Effector memory CD8-positive, alpha-beta T cell (primary cell): ENCODE data around the gene MED25.

ENCODE experiments used
- ATAC-seq: fragments of 150-1000 bp; cut with Tn5 transposase; replicated peaks from 2 replicates; pipeline ENCODE4 v1.10.0; 2021; ENCODE audit warnings: mild to moderate bottlenecking, moderate library complexity
- DNase-seq, 3 experiments: peaks; one replicate each; pipeline ENCODE4 v3.0.0; 2021
- H3K27ac Mint-ChIP-seq, 2 donors: one replicate each; pipeline ENCODE4 v1.8.0; 2022; ENCODE audit warnings: mild to moderate bottlenecking in 2 of 2, mixed read lengths in 2 of 2, moderate library complexity in 2 of 2
- H3K27me3 Mint-ChIP-seq, 2 donors: one replicate each; pipeline ENCODE4 v1.8.0; 2022; ENCODE audit warnings: mixed read lengths in 2 of 2
- H3K36me3 Mint-ChIP-seq: one replicate; pipeline ENCODE4 v1.8.0; 2022; ENCODE audit warnings: mild to moderate bottlenecking, moderate library complexity, mixed read lengths; ENCODE audit not compliant: insufficient read depth
- H3K4me1 Mint-ChIP-seq, 2 donors: one replicate each; pipeline ENCODE4 v1.8.0; 2022; ENCODE audit warnings: low read depth in 2 of 2, mixed read lengths in 2 of 2
- H3K4me3 Mint-ChIP-seq, 2 donors: one replicate each; pipeline ENCODE4 v1.8.0; 2022; ENCODE audit warnings: mild to moderate bottlenecking in 2 of 2, mixed read lengths in 2 of 2, moderate library complexity in 2 of 2
- H3K9me3 Mint-ChIP-seq, 2 donors: one replicate each; pipeline ENCODE4 v1.8.0; 2022; ENCODE audit warnings: mixed read lengths in 2 of 2

The MED25 gene

DNA sequence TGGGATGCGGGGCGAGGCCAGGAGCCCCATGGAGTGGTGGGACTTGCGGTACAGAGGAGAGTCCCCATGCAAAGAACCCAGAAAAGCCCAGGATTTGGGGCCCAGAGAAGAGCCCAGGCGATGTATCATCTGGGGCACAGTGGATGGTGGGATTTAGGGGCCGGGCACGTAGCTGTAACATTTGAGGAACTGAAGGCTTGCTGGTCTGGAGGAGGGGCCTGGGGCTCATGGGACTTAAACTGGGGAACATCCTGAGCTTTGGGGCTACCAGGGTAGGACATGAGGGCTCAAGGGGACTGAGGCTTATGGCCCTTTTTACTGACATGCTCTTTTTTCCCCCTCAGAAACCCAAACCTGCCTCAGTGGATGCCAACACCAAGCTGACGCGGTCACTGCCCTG, 13.5 kb downstream of the MED25 start:
- Mint-ChIP-seq H3K4me1 (peaks cover 4 to 5% of the 10 kb centered on the region in 2 donors), H3K27ac (peak overlapping the region in 1 of 2 donors; percentile 35), H3K36me3 (peaks cover 53% of the 10 kb centered on the region), H3K9me3 (no peaks in the 10 kb centered on the region), H3K4me3 (peak overlapping the region in 1 of 2 donors; percentile 17), H3K27me3 (no peaks in the 10 kb centered on the region)
- ATAC-seq (no peak), DNase-seq (no peak)

DNA sequence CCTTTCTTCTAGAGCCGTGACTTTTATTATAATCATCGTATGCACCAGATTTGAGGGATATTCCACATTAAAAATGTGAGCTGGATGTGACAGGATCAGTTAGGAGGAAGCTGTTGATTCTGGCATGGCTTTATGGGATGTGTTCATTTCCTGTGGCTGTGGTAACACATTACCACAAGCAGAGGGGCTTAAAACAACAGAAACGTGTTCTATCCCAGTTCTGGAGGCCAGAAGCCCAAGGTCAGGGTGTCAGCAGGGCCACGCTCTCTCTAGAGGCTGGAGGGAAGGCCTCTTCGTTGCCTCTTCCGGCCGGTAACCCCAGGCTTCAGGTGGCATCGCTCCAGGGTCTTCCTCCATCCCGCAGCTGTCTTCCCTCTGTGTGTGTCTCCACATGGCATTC, 14.5 kb downstream of the MED25 start:
- Mint-ChIP-seq H3K27ac (peak overlapping the region in 1 of 2 donors; percentile 20), H3K4me1 (peaks cover 3 to 5% of the 10 kb centered on the region in 2 donors), H3K36me3 (peaks cover 56% of the 10 kb centered on the region), H3K4me3 (no peak overlapping the region), H3K9me3 (no peaks in the 10 kb centered on the region), H3K27me3 (no peaks in the 10 kb centered on the region)
- DNase-seq, result no peak
- no peak for ATAC-seq

DNA sequence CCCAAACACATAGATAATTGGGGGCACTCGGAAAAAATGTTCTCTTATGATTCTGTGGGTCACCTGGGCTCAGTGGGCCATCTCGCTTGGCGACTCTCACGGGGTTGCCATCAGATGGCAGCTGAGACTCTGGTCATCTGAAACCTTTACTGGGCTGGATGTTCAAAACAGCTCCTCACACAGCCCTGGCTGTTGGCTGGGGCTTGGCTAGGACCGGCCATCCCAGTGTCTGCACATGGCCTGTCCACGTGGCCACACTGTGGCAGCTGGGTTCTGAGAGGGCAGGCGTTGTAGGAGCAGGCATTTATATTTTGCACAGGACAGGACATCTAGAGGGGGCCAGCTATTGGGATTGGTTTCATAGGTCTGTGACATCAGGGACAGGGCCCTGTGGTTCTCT, 15.5 kb downstream of the MED25 start:
- no peaks in the 10 kb centered on the region for H3K9me3 Mint-ChIP-seq
- ATAC-seq (no peak), DNase-seq (no peak)
- no peak overlapping the region for H3K4me3 Mint-ChIP-seq
- H3K4me1 Mint-ChIP-seq, result peaks cover 5 to 6% of the 10 kb centered on the region in 2 donors
- peak overlapping the region in 1 of 2 donors; percentile 35 for H3K27ac Mint-ChIP-seq
- no peaks in the 10 kb centered on the region for H3K27me3 Mint-ChIP-seq
- peaks cover 59% of the 10 kb centered on the region for H3K36me3 Mint-ChIP-seq

GRCh38 chr19:49835562-49835961, 17.5 kb downstream of the MED25 start:
- H3K27me3 Mint-ChIP-seq, result no peaks in the 10 kb centered on the region
- H3K27ac Mint-ChIP-seq, result no peak overlapping the region
- no peak overlapping the region for H3K4me3 Mint-ChIP-seq
- ATAC-seq (no peak), DNase-seq (no peak)
- peaks cover 52% of the 10 kb centered on the region for H3K36me3 Mint-ChIP-seq
- no peaks in the 10 kb centered on the region for H3K9me3 Mint-ChIP-seq
- peaks cover 2 to 3% of the 10 kb centered on the region in 2 donors for H3K4me1 Mint-ChIP-seq

DNA sequence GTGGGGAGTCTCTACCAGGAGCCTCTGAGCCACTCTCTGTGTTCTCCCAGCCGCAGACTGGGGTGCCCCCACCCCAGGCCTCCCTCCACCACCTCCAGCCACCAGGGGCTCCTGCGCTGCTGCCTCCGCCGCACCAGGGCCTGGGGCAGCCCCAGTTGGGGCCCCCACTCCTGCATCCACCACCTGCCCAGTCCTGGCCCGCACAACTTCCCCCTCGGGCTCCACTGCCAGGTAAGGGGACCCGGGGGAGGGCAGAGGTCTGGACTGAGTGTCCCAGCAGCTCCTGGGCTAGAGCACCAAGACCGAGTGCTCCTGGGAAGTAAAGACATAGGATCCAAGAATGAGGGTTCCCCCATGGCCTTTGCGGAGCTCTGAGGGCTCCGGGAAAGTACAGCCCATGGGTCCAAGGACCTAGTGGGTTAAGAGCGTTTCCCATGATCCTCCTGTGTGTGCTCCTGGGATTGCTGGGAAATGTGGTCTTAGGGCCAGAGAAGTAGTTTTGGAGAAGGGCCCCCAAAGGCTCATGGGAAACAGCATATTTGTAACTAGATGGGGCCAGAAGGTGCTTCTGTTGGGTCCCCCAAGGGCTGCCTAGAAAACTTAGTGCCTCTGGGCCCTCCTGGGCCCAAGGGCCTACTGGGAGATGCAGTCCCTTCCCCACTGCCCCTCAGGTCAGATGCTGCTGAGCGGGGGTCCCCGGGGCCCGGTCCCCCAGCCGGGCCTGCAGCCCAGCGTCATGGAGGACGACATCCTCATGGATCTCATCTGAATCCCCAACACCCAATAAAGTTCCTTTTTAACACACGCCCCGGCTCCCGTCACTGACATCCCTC, 18.3 kb downstream of the MED25 start:
- no peak for ATAC-seq
- H3K27ac Mint-ChIP-seq, result peak overlapping the region in 1 of 2 donors; percentile 74
- peaks cover 2 to 3% of the 10 kb centered on the region in 2 donors for H3K4me1 Mint-ChIP-seq
- no peak for DNase-seq
- H3K4me3 Mint-ChIP-seq, result no peak overlapping the region
- peaks cover 51% of the 10 kb centered on the region for H3K36me3 Mint-ChIP-seq
- no peaks in the 10 kb centered on the region for H3K9me3 Mint-ChIP-seq
- H3K27me3 Mint-ChIP-seq, result no peaks in the 10 kb centered on the region

GRCh38 chr19:49837009-49837310, 18.9 kb downstream of the MED25 start:
- Mint-ChIP-seq H3K36me3 (peaks cover 47% of the 10 kb centered on the region), H3K27me3 (no peaks in the 10 kb centered on the region), H3K4me3 (no peak overlapping the region), H3K9me3 (no peaks in the 10 kb centered on the region), H3K4me1 (peaks cover 2 to 3% of the 10 kb centered on the region in 2 donors), H3K27ac (peak overlapping the region in 1 of 2 donors; percentile 74)
- no peak for DNase-seq
- ATAC-seq, result no peak

- peaks cover 43% of the 10 kb centered on the region for H3K36me3 Mint-ChIP-seq
- no peak overlapping the region for H3K4me3 Mint-ChIP-seq
- peaks cover 2 to 3% of the 10 kb centered on the region in 2 donors for H3K4me1 Mint-ChIP-seq
- no peaks in the 10 kb centered on the region for H3K9me3 Mint-ChIP-seq
- DNase-seq, result no peak
- H3K27me3 Mint-ChIP-seq, result no peaks in the 10 kb centered on the region
- H3K27ac Mint-ChIP-seq, result peak overlapping the region in 1 of 2 donors; percentile 74
- ATAC-seq, result no peak
Measured at GRCh38 chr19:49837425-49837824, 19.3 kb downstream of the MED25 start.

GRCh38 chr19:49838885-49839588, 20.9 kb downstream of the MED25 start:
- ATAC-seq (no peak), DNase-seq (no peak)
- Mint-ChIP-seq H3K36me3 (peaks cover 30% of the 10 kb centered on the region), H3K4me1 (peaks cover 2 to 3% of the 10 kb centered on the region in 2 donors), H3K4me3 (no peak overlapping the region), H3K27me3 (no peaks in the 10 kb centered on the region), H3K9me3 (no peaks in the 10 kb centered on the region), H3K27ac (no peak overlapping the region)

DNA sequence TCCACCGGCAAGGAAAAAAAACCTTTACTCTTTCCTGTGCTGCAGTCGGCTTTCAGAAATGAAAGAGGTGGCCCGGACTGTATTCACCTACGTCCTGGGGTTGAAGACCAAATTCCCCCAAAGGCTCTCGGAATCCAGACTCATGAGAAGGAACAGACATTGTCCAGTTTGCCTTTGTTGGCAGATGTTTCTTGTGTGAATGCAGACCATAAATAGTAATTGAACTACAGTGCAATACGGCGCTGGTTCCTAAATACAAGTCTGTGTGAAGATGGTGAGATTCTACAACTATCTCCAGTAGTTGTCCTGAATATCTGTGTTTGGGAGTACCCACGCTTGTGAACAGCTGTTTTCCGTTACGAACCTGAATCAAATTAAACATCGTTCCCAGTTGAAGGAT, 21.6 kb downstream of the MED25 start:
- ATAC-seq (no peak), DNase-seq (no peak)
- H3K27me3 Mint-ChIP-seq, result no peaks in the 10 kb centered on the region
- H3K36me3 Mint-ChIP-seq, result peaks cover 24% of the 10 kb centered on the region
- H3K4me3 Mint-ChIP-seq, result no peak overlapping the region
- peaks cover 2 to 3% of the 10 kb centered on the region in 2 donors for H3K4me1 Mint-ChIP-seq
- no peak overlapping the region for H3K27ac Mint-ChIP-seq
- no peaks in the 10 kb centered on the region for H3K9me3 Mint-ChIP-seq

GRCh38 chr19:49840321-49840720, 22.2 kb downstream of the MED25 start:
- Mint-ChIP-seq H3K4me3 (no peak overlapping the region), H3K9me3 (no peaks in the 10 kb centered on the region), H3K36me3 (peaks cover 18% of the 10 kb centered on the region), H3K27me3 (no peaks in the 10 kb centered on the region), H3K27ac (no peak overlapping the region), H3K4me1 (peaks cover 2 to 3% of the 10 kb centered on the region in 2 donors)
- ATAC-seq (no peak), DNase-seq (no peak)

GRCh38 chr19:49840736-49841249, 22.7 kb downstream of the MED25 start:
- peaks cover 18% of the 10 kb centered on the region for H3K36me3 Mint-ChIP-seq
- no peaks in the 10 kb centered on the region for H3K27me3 Mint-ChIP-seq
- H3K4me1 Mint-ChIP-seq, result peaks cover 2 to 3% of the 10 kb centered on the region in 2 donors
- no peaks in the 10 kb centered on the region for H3K9me3 Mint-ChIP-seq
- no peak overlapping the region for H3K27ac Mint-ChIP-seq
- ATAC-seq (no peak), DNase-seq (no peak)
- no peak overlapping the region for H3K4me3 Mint-ChIP-seq

DNA sequence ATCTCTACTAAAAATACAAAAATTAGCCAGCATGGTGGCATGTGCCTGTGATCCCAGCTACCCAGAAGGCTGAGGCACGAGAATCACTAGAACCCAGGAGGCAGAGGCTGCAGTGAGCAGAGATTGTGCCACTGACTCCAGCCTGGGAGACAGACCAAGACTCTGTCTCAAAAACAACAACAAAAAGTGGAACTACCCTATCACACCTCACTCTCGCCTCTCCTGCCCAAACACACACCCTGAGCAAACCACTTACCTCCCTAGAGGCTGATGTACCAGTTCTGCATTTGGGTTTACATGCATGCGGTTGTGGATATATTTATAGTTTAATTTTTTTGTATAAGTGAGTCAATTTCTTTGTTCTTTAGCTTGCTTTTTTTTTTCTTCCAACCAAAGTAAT, 25.2 kb downstream of the MED25 start:
- H3K36me3 Mint-ChIP-seq, result peaks cover 6% of the 10 kb centered on the region
- peaks cover 4 to 5% of the 10 kb centered on the region in 2 donors for H3K4me1 Mint-ChIP-seq
- ATAC-seq (peak; percentile 54), DNase-seq (no peak)
- no peaks in the 10 kb centered on the region for H3K27me3 Mint-ChIP-seq
- no peak overlapping the region for H3K4me3 Mint-ChIP-seq
- no peaks in the 10 kb centered on the region for H3K9me3 Mint-ChIP-seq
- H3K27ac Mint-ChIP-seq, result no peak overlapping the region

DNA sequence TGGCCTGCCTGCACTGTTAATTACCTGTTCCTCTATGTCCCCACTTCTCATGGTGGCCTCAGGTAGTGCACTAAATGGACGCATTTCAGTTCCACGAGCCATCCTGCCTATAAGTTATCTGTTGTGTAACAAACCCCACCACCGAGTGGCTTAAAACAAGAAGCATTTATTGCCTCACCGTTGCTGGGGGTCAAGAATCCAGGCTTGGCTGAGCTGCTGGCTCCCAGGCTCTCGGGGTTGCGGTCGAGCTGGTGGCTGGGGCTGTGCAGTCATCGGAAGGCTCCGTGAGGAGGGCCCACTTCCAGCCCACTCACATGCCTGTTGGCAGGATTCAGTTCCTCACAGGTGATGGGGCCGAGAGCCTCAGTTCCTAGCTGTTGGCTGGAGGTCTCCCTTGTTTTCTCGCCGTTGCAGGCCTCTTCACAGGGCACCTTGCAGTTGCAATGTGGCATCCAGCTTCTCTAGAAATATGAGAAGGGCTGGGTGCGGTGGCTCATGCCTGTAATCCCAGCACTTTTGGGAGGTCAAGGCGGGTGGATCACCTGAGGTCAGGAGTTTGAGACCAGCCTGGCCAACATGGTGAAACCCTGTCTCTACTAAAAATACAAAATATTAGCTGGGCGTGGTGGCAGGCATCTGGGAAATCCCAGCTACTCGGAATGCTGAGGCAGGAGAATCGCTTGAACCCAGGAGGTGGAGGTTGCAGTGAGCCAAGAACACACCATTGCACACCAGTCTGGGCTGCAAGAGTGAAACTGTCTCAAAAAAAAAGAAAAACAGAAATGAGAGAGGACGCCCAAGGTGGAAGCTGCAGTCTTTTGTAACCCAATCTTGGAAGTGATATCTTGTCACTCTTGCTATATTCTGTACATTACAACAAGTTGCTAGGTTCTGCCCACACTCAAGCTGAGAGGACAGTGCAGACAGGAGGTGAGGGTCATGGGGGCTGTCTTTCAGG, 26.3 kb downstream of the MED25 start:
- H3K27ac Mint-ChIP-seq, result no peak overlapping the region
- H3K36me3 Mint-ChIP-seq, result peaks cover 3% of the 10 kb centered on the region
- no peak overlapping the region for H3K4me3 Mint-ChIP-seq
- DNase-seq (no peak), ATAC-seq (no peak)
- no peaks in the 10 kb centered on the region for H3K27me3 Mint-ChIP-seq
- no peaks in the 10 kb centered on the region for H3K9me3 Mint-ChIP-seq
- peaks cover 12 to 14% of the 10 kb centered on the region in 2 donors for H3K4me1 Mint-ChIP-seq
